Endodermal cell (in vitro differentiated cells): Measurements from ENCODE around the gene SGPP1. TPM values are rescaled to one million over a fixed set of nuclear protein-coding genes. Genes with fewer than 3 reads are reported as not detected.

Experiments used
- DNase-seq: peaks from one replicate; pipeline ENCODE4 v3.0.0-alpha.2; 2017
- H3K27ac ChIP-seq: 2 replicates; pipeline ENCODE4 v1.5.1; 2013; ENCODE audit warnings: mild to moderate bottlenecking, low read depth, low read length, moderate library complexity
- H3K27me3 ChIP-seq: 2 replicates; pipeline ENCODE4 v1.6.1; 2013; ENCODE audit warnings: mild to moderate bottlenecking, low read length, moderate library complexity; ENCODE audit not compliant: insufficient read depth, control insufficient read depth, poor library complexity, severe bottlenecking
- H3K36me3 ChIP-seq: 2 replicates; pipeline ENCODE4 v1.7.0; 2013; ENCODE audit warnings: mild to moderate bottlenecking, low read length, moderate library complexity; ENCODE audit not compliant: control insufficient read depth, insufficient read depth
- H3K4me1 ChIP-seq: one replicate; pipeline ENCODE4 v1.7.0; 2013; ENCODE audit warnings: low read length; ENCODE audit not compliant: control insufficient read depth, insufficient read depth
- H3K4me3 ChIP-seq: 2 replicates; pipeline ENCODE4 v1.5.1; 2013; ENCODE audit warnings: mild to moderate bottlenecking, low read length, moderate library complexity
- H3K9ac ChIP-seq: 2 replicates; pipeline ENCODE4 v1.6.1; 2013; ENCODE audit warnings: mild to moderate bottlenecking, low read length, moderate library complexity; ENCODE audit not compliant: poor library complexity, severe bottlenecking; ENCODE audit errors: extremely low read depth
- H3K9me3 ChIP-seq: 2 replicates; pipeline ENCODE4 v1.6.1; 2013; ENCODE audit warnings: mild to moderate bottlenecking, low read length, moderate library complexity; ENCODE audit not compliant: control insufficient read depth
- H3K27ac Mint-ChIP-seq: 2 replicates; pipeline ENCODE4 v1.8.0; 2020; ENCODE audit warnings: mixed read lengths
- H3K27me3 Mint-ChIP-seq: 2 replicates; pipeline ENCODE4 v1.8.0; 2021; ENCODE audit warnings: mild to moderate bottlenecking, mixed read lengths; ENCODE audit not compliant: insufficient read depth
- H3K36me3 Mint-ChIP-seq: 2 replicates; pipeline ENCODE4 v1.8.0; 2020; ENCODE audit warnings: low read depth, mixed read lengths
- H3K4me1 Mint-ChIP-seq: 2 replicates; pipeline ENCODE4 v1.8.0; 2020; ENCODE audit warnings: mixed read lengths
- H3K4me3 Mint-ChIP-seq: 2 replicates; pipeline ENCODE4 v1.8.0; 2020; ENCODE audit warnings: mild to moderate bottlenecking, moderate library complexity, mixed read lengths
- H3K9me3 Mint-ChIP-seq: 2 replicates; pipeline ENCODE4 v1.8.0; 2020; ENCODE audit warnings: mild to moderate bottlenecking, mixed read lengths
- WGBS, 2 experiments: methylation state at CpG; one replicate each; pipeline versions ENCODE4 v1.1.5 to v1.1.7; 2013; ENCODE audit warnings: missing lambda C conversion rate in 2 of 2, mixed read lengths in 1 of 2; ENCODE audit not compliant: insufficient coverage in 1 of 2, insufficient read length in 1 of 2; 5-methylcytosine and 5-hydroxymethylcytosine counted together
- total RNA-seq, 2 donors: library from RNA; stranded (reverse); fragmentation: NEBNext Ultra II Directional in 1 of 2; extraction: Animal tissue kit (Norgen Biotek cat#: 25700) in 1 of 2; gene quantifications; 2 replicates in 1 of 2; 3 replicates in 1 of 2; pipeline ENCODE4 v1.2.1, GENCODE V29; 2021
- TF ChIP-seq, protein P1 (sequence below): fragments of 200-600 bp; sonication (generic); conservative IDR thresholded peaks from 2 replicates; pipeline ENCODE4 v1.5.0; 2021; ENCODE audit warnings: antibody characterized with exemption, mild to moderate bottlenecking

Gene SGPP1
- total RNA-seq, 2 donors from 2014 or later: 15.5 to 18.4 TPM

GRCh38 chr14:63737582-63738006, 9.7 kb upstream of the SGPP1 start:
- H3K36me3 ChIP-seq: no peaks in the 10 kb centered on the region
- H3K27ac Mint-ChIP-seq: no peak overlapping the region
- DNase-seq: no peak
- H3K9me3 ChIP-seq: no peaks in the 10 kb centered on the region
- H3K27me3 Mint-ChIP-seq: peaks cover 4% of the 10 kb centered on the region
- whole genome bisulfite sequencing, 2 experiments: 100% methylated on average over 1 of the region's 1 CpG
- H3K9ac ChIP-seq: no peak overlapping the region
- no peak overlapping the region for H3K4me3 Mint-ChIP-seq
- no peak overlapping the region for H3K27ac ChIP-seq
- H3K4me1 ChIP-seq: no peaks in the 10 kb centered on the region
- H3K36me3 Mint-ChIP-seq: no peaks in the 10 kb centered on the region
- no peaks in the 10 kb centered on the region for H3K9me3 Mint-ChIP-seq
- TF ChIP-seq, protein P1, sequence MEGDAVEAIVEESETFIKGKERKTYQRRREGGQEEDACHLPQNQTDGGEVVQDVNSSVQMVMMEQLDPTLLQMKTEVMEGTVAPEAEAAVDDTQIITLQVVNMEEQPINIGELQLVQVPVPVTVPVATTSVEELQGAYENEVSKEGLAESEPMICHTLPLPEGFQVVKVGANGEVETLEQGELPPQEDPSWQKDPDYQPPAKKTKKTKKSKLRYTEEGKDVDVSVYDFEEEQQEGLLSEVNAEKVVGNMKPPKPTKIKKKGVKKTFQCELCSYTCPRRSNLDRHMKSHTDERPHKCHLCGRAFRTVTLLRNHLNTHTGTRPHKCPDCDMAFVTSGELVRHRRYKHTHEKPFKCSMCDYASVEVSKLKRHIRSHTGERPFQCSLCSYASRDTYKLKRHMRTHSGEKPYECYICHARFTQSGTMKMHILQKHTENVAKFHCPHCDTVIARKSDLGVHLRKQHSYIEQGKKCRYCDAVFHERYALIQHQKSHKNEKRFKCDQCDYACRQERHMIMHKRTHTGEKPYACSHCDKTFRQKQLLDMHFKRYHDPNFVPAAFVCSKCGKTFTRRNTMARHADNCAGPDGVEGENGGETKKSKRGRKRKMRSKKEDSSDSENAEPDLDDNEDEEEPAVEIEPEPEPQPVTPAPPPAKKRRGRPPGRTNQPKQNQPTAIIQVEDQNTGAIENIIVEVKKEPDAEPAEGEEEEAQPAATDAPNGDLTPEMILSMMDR: no peak
- H3K27me3 ChIP-seq: no peaks in the 10 kb centered on the region
- H3K4me1 Mint-ChIP-seq: no peaks in the 10 kb centered on the region
- no peak overlapping the region for H3K4me3 ChIP-seq

GRCh38 chr14:63735720-63736119, 7.9 kb upstream of the SGPP1 start:
- H3K27me3 ChIP-seq: no peaks in the 10 kb centered on the region
- H3K9me3 ChIP-seq: no peaks in the 10 kb centered on the region
- no peak overlapping the region for H3K27ac Mint-ChIP-seq
- TF ChIP-seq, protein P1: no peak
- no peak for DNase-seq
- H3K9ac ChIP-seq: no peak overlapping the region
- H3K4me1 Mint-ChIP-seq: peaks cover 7% of the 10 kb centered on the region
- H3K36me3 Mint-ChIP-seq: no peaks in the 10 kb centered on the region
- peaks cover 10% of the 10 kb centered on the region for H3K27me3 Mint-ChIP-seq
- H3K36me3 ChIP-seq: no peaks in the 10 kb centered on the region
- no peaks in the 10 kb centered on the region for H3K9me3 Mint-ChIP-seq
- 91 to 95% methylated on average over 4 to 5 of the region's 5 CpGs for WGBS, 2 experiments
- H3K27ac ChIP-seq: no peak overlapping the region
- H3K4me3 ChIP-seq: no peak overlapping the region
- no peak overlapping the region for H3K4me3 Mint-ChIP-seq
- no peaks in the 10 kb centered on the region for H3K4me1 ChIP-seq

GRCh38 chr14:63730659-63731058, 2.8 kb upstream of the SGPP1 start:
- no peak overlapping the region for H3K27ac ChIP-seq
- H3K9me3 ChIP-seq: no peaks in the 10 kb centered on the region
- WGBS, 2 experiments: 43 to 79% methylated on average over 1 to 3 of the region's 3 CpGs
- no peak overlapping the region for H3K4me3 Mint-ChIP-seq
- H3K4me1 Mint-ChIP-seq: peaks cover 23% of the 10 kb centered on the region
- no peak overlapping the region for H3K9ac ChIP-seq
- peaks cover 20% of the 10 kb centered on the region for H3K27me3 ChIP-seq
- no peaks in the 10 kb centered on the region for H3K9me3 Mint-ChIP-seq
- no peaks in the 10 kb centered on the region for H3K36me3 ChIP-seq
- H3K27me3 Mint-ChIP-seq: peaks cover 20% of the 10 kb centered on the region
- no peak overlapping the region for H3K27ac Mint-ChIP-seq
- TF ChIP-seq, protein P1: no peak
- H3K36me3 Mint-ChIP-seq: no peaks in the 10 kb centered on the region
- no peaks in the 10 kb centered on the region for H3K4me1 ChIP-seq
- DNase-seq: no peak
- no peak overlapping the region for H3K4me3 ChIP-seq
